Gastroesophageal sphincter (tissue), 4 donors: Measurements from ENCODE around the gene FAM240A. TPM values are rescaled to one million over a fixed set of nuclear protein-coding genes. Genes with fewer than 3 reads are reported as not detected.

Source experiments
- ATAC-seq: fragments of 150-250 bp; one replicate; pipeline ENCODE4 v1.9.1; 2016; ENCODE audit warnings: mild to moderate bottlenecking, moderate library complexity
- H3K27ac ChIP-seq, 4 donors: fragments of 200-600 bp; sonication (generic) in 3 of 4; 1 replicate in 3 of 4; 2 replicates in 1 of 4; pipeline ENCODE4 v1.5.1; 2016 to 2019
- H3K27me3 ChIP-seq: fragments of 200-600 bp; sonication (generic); one replicate; pipeline ENCODE4 v1.5.1; 2019
- H3K36me3 ChIP-seq, 2 donors: fragments of 200-600 bp; sonication (generic); one replicate each; pipeline ENCODE4 v1.5.1; 2019; ENCODE audit warnings: control low read depth in 1 of 2
- H3K4me1 ChIP-seq, 3 donors: fragments of 200-600 bp; sonication (generic); 1 replicate in 2 of 3; 2 replicates in 1 of 3; pipeline ENCODE4 v1.5.1; 2016 to 2019; ENCODE audit warnings: control low read depth in 2 of 3
- H3K4me3 ChIP-seq, 2 donors: fragments of 200-600 bp; sonication (generic); one replicate each; pipeline ENCODE4 v1.5.1; 2019; ENCODE audit warnings: mild to moderate bottlenecking in 1 of 2, moderate library complexity in 1 of 2
- H3K9me3 ChIP-seq, 3 donors: fragments of 200-600 bp; sonication (generic); one replicate each; pipeline ENCODE4 v1.5.1; 2017 to 2019; ENCODE audit warnings: control low read depth in 2 of 3
- CTCF ChIP-seq, 4 experiments: fragments of 200-600 bp in 2 of 4; fragments of 450-650 bp in 2 of 4; sonication (generic) in 1 of 4; IDR thresholded peaks; one replicate each; pipeline ENCODE4 v1.5.1; 2017 to 2019; ENCODE audit warnings: antibody characterized with exemption in 4 of 4, mild to moderate bottlenecking in 2 of 4, moderate library complexity in 2 of 4
- EP300 ChIP-seq: sonication (generic); formaldehyde crosslinking; IDR thresholded peaks from one replicate; pipeline ENCODE4 v1.6.1; 2017; ENCODE audit warnings: antibody characterized with exemption, mild to moderate bottlenecking
- POLR2A ChIP-seq, 2 donors: fragments of 450-650 bp; IDR thresholded peaks; one replicate each; pipeline ENCODE4 v1.6.1; 2017; ENCODE audit warnings: antibody characterized with exemption in 2 of 2, mild to moderate bottlenecking in 2 of 2, moderate library complexity in 1 of 2
- POLR2AphosphoS5 ChIP-seq: sonication (generic); formaldehyde crosslinking; IDR thresholded peaks from one replicate; pipeline ENCODE4 v1.6.1; 2017; ENCODE audit warnings: antibody characterized with exemption
- WGBS, 2 donors: methylation state at CpG; one replicate each; pipeline ENCODE4 v1.1.5; 2018; ENCODE audit warnings: low coverage in 1 of 2; 5-methylcytosine and 5-hydroxymethylcytosine counted together
- total RNA-seq, 4 donors: library from RNA; depleted of rRNA; stranded (reverse); fragments of >200 nt; gene quantifications; one replicate each; pipeline ENCODE4 v1.1.0, GENCODE V29; 2016

FAM240A gene
- total RNA-seq, 4 donors from 2014 or later, result not detected

- Histone ChIP-seq H3K4me3 (no peak overlapping the region), H3K36me3 (no peaks in the 10 kb centered on the region), H3K27me3 (no peaks in the 10 kb centered on the region), H3K27ac (no peak overlapping the region), H3K4me1 (no peaks in the 10 kb centered on the region), H3K9me3 (peaks cover 0 to 2% (median 0%) of the 10 kb centered on the region in 3 donors)
- TF ChIP-seq POLR2AphosphoS5 (no peak), CTCF (IDR thresholded peaks at IDR 0.05) (no peak), EP300 (no peak), POLR2A (IDR thresholded peaks at IDR 0.05) (no peak)
- 17 to 55% methylated on average over 3 to 6 of the region's 6 CpGs for WGBS, 2 donors
- ATAC-seq, result no peak
Measured at GRCh38 chr3:46646700-46647099, 34.4 kb downstream of the FAM240A start.

GRCh38 chr3:46648096-46648495, 35.8 kb downstream of the FAM240A start:
- Histone ChIP-seq H3K27me3 (no peaks in the 10 kb centered on the region), H3K36me3 (no peaks in the 10 kb centered on the region), H3K9me3 (peaks cover 0 to 7% (median 0%) of the 10 kb centered on the region in 3 donors), H3K4me3 (no peak overlapping the region), H3K27ac (no peak overlapping the region), H3K4me1 (no peaks in the 10 kb centered on the region)
- 93 to 100% methylated on average over 1 to 2 of the region's 2 CpGs for WGBS, 2 donors
- no peak for TF ChIP-seq POLR2A (IDR thresholded peaks at IDR 0.05)
- no peak for TF ChIP-seq EP300
- no peak for TF ChIP-seq CTCF (IDR thresholded peaks at IDR 0.05)
- TF ChIP-seq POLR2AphosphoS5, result no peak
- ATAC-seq, result no peak

GRCh38 chr3:46649436-46649835, 37.1 kb downstream of the FAM240A start:
- Histone ChIP-seq H3K4me3 (no peak overlapping the region), H3K27ac (no peak overlapping the region), H3K36me3 (no peaks in the 10 kb centered on the region), H3K9me3 (peaks cover 0 to 7% (median 0%) of the 10 kb centered on the region in 3 donors), H3K27me3 (no peaks in the 10 kb centered on the region), H3K4me1 (no peaks in the 10 kb centered on the region)
- 68 to 85% methylated on average over 3 of the region's 3 CpGs for WGBS, 2 donors
- no peak for ATAC-seq
- no peak for TF ChIP-seq POLR2A (IDR thresholded peaks at IDR 0.05)

- TF ChIP-seq POLR2AphosphoS5 (no peak), CTCF (IDR thresholded peaks at IDR 0.05) (no peak), POLR2A (IDR thresholded peaks at IDR 0.05) (no peak), EP300 (no peak)
- Histone ChIP-seq H3K27ac (no peak overlapping the region), H3K36me3 (no peaks in the 10 kb centered on the region), H3K9me3 (peaks cover 0 to 7% (median 0%) of the 10 kb centered on the region in 3 donors), H3K4me1 (no peaks in the 10 kb centered on the region), H3K4me3 (no peak overlapping the region), H3K27me3 (no peaks in the 10 kb centered on the region)
- 15 to 63% methylated on average over 1 of the region's 1 CpG for WGBS, 2 donors
- ATAC-seq, result no peak
Measured at GRCh38 chr3:46651084-46651483, 38.8 kb downstream of the FAM240A start.

- ATAC-seq, result no peak
- H3K27me3 ChIP-seq, result no peaks in the 10 kb centered on the region
- no peak overlapping the region for H3K4me3 ChIP-seq
- peaks cover 0 to 7% (median 0%) of the 10 kb centered on the region in 3 donors for H3K9me3 ChIP-seq
- no peaks in the 10 kb centered on the region for H3K4me1 ChIP-seq
- no peak for TF ChIP-seq POLR2AphosphoS5
- no peak for TF ChIP-seq CTCF (IDR thresholded peaks at IDR 0.05)
- TF ChIP-seq POLR2A (IDR thresholded peaks at IDR 0.05), result no peak
- no peak for TF ChIP-seq EP300
- WGBS, 2 donors, result 55 to 85% methylated on average over 2 to 6 of the region's 6 CpGs
- no peaks in the 10 kb centered on the region for H3K36me3 ChIP-seq
- H3K27ac ChIP-seq, result no peak overlapping the region
Measured at GRCh38 chr3:46655271-46655670, 42.9 kb downstream of the FAM240A start.
